ENCODE results near the gene COMMD4. TPM values are rescaled to one million over a fixed set of nuclear protein-coding genes. Genes with fewer than 3 reads are reported as not detected.

COMMD4 gene
- total and polyA plus RNA-seq, 2 of the 8 experiments (the other 6 are each of a cell fraction or from before 2014, with no cell fraction given) = 131 to 236 TPM

DNA sequence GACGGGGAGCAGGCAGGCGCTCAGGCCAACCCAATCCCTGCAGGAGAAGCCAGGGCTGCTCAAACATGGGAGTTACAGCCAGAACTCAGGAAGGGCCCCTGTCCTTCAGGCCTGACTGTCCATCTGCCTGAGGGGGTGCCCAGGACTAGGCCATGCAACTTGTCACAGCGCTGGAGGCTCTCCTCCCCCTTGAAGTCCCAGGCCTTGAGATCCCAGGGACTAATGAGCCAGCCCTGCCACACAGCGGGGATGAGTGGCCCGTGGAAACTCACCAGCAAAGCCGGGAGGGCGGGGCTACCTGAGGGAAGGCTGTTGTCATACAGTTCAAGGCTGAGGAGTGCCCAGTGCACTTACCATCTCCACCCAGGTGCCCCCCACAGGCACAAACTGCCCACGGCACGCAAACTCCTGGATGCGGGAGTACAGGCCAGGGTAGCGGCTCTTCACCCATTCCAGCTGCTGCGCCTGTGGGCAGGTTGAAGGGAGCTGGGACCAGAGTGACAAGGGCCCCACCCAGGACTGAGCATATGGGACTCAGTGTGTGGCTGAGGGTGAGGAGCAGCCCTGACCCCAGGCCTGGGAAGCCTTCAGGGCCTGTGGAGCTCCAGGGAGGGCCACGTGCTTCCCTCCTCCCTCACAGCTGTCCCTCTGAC lies 26.3 kb downstream of the COMMD4 start (continued):
- TF ChIP-seq, protein P1, sequence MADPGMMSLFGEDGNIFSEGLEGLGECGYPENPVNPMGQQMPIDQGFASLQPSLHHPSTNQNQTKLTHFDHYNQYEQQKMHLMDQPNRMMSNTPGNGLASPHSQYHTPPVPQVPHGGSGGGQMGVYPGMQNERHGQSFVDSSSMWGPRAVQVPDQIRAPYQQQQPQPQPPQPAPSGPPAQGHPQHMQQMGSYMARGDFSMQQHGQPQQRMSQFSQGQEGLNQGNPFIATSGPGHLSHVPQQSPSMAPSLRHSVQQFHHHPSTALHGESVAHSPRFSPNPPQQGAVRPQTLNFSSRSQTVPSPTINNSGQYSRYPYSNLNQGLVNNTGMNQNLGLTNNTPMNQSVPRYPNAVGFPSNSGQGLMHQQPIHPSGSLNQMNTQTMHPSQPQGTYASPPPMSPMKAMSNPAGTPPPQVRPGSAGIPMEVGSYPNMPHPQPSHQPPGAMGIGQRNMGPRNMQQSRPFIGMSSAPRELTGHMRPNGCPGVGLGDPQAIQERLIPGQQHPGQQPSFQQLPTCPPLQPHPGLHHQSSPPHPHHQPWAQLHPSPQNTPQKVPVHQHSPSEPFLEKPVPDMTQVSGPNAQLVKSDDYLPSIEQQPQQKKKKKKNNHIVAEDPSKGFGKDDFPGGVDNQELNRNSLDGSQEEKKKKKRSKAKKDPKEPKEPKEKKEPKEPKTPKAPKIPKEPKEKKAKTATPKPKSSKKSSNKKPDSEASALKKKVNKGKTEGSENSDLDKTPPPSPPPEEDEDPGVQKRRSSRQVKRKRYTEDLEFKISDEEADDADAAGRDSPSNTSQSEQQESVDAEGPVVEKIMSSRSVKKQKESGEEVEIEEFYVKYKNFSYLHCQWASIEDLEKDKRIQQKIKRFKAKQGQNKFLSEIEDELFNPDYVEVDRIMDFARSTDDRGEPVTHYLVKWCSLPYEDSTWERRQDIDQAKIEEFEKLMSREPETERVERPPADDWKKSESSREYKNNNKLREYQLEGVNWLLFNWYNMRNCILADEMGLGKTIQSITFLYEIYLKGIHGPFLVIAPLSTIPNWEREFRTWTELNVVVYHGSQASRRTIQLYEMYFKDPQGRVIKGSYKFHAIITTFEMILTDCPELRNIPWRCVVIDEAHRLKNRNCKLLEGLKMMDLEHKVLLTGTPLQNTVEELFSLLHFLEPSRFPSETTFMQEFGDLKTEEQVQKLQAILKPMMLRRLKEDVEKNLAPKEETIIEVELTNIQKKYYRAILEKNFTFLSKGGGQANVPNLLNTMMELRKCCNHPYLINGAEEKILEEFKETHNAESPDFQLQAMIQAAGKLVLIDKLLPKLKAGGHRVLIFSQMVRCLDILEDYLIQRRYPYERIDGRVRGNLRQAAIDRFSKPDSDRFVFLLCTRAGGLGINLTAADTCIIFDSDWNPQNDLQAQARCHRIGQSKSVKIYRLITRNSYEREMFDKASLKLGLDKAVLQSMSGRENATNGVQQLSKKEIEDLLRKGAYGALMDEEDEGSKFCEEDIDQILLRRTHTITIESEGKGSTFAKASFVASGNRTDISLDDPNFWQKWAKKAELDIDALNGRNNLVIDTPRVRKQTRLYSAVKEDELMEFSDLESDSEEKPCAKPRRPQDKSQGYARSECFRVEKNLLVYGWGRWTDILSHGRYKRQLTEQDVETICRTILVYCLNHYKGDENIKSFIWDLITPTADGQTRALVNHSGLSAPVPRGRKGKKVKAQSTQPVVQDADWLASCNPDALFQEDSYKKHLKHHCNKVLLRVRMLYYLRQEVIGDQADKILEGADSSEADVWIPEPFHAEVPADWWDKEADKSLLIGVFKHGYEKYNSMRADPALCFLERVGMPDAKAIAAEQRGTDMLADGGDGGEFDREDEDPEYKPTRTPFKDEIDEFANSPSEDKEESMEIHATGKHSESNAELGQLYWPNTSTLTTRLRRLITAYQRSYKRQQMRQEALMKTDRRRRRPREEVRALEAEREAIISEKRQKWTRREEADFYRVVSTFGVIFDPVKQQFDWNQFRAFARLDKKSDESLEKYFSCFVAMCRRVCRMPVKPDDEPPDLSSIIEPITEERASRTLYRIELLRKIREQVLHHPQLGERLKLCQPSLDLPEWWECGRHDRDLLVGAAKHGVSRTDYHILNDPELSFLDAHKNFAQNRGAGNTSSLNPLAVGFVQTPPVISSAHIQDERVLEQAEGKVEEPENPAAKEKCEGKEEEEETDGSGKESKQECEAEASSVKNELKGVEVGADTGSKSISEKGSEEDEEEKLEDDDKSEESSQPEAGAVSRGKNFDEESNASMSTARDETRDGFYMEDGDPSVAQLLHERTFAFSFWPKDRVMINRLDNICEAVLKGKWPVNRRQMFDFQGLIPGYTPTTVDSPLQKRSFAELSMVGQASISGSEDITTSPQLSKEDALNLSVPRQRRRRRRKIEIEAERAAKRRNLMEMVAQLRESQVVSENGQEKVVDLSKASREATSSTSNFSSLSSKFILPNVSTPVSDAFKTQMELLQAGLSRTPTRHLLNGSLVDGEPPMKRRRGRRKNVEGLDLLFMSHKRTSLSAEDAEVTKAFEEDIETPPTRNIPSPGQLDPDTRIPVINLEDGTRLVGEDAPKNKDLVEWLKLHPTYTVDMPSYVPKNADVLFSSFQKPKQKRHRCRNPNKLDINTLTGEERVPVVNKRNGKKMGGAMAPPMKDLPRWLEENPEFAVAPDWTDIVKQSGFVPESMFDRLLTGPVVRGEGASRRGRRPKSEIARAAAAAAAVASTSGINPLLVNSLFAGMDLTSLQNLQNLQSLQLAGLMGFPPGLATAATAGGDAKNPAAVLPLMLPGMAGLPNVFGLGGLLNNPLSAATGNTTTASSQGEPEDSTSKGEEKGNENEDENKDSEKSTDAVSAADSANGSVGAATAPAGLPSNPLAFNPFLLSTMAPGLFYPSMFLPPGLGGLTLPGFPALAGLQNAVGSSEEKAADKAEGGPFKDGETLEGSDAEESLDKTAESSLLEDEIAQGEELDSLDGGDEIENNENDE (IDR thresholded peaks at IDR 0.05; ENCODE audit: insufficient replicate concordance, low read length) = no peak
- TF ChIP-seq, protein P2, sequence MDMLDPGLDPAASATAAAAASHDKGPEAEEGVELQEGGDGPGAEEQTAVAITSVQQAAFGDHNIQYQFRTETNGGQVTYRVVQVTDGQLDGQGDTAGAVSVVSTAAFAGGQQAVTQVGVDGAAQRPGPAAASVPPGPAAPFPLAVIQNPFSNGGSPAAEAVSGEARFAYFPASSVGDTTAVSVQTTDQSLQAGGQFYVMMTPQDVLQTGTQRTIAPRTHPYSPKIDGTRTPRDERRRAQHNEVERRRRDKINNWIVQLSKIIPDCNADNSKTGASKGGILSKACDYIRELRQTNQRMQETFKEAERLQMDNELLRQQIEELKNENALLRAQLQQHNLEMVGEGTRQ (IDR thresholded peaks at IDR 0.05; ENCODE audit: low read length) = no peak
- TF ChIP-seq, protein P3, sequence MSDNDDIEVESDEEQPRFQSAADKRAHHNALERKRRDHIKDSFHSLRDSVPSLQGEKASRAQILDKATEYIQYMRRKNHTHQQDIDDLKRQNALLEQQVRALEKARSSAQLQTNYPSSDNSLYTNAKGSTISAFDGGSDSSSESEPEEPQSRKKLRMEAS (IDR thresholded peaks at IDR 0.05) = no peak
- TF ChIP-seq HDAC6 (IDR thresholded peaks at IDR 0.05; ENCODE audit: low read depth, low read length) (no peak), SAP30 (IDR thresholded peaks at IDR 0.05; ENCODE audit: insufficient read depth, insufficient replicate concordance, low read length) (no peak), RXRA (IDR thresholded peaks at IDR 0.05; ENCODE audit: insufficient read depth, low read depth, low read length) (no peak)
